GM04504 (cell line): ENCODE measurements around the gene FUT7.
"Not testable (repeated sequence)": the region's sequence is repeated elsewhere in the genome, so short reads cannot be mapped to it uniquely, and the experiment has no call there.

ENCODE experiments used
- DNase-seq: peaks from one replicate; pipeline ENCODE4 v3.0.0-alpha.2; 2012; ENCODE audit warnings: low read depth

The FUT7 gene

GRCh38 chr9:137017791-137018497 lies 13.9 kb downstream of the FUT7 start:
- no peak for DNase-seq

DNA sequence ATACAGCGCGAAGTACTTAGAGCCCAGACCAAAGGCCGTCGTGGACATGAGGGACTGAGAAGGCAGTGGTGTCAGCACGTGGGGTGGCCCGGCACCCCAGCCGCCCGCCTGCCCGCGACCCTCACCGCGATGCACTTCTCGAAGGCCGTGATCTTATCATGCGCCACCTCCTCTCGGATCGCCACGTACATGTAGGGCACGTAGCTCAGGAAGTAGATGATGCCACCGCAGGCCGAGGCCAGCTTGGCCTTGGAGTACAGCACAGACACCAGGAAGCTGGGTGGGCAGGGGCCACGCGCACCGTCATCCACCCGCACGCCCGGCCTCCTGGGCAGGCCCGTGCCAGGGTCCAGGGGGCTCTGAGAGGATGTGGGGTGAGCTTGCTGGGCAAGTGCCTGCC lies 14.8 kb downstream of the FUT7 start:
- no peak for DNase-seq

GRCh38 chr9:137016436-137016835 lies 15.5 kb downstream of the FUT7 start:
- DNase-seq, result no peak

DNA sequence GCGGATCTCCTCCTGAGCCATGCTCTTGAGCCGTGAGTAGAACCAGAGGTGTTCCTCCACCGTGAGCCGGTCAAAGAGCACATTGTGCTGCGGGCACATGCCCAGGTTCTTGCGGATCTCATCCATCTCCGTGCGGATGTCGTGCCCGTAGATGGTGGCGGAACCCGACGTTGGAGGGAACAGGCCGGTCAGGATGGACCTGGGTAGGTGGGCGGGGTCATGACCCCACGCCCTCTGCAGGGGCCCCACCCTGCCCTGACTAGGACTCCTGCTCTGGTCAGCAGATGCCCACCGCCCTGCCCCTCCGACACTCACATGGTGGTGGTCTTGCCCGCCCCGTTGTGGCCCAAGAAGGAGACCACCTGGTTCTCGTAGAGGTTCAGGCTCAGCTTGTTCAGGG lies 15.9 kb downstream of the FUT7 start:
- DNase-seq, result no peak

DNA sequence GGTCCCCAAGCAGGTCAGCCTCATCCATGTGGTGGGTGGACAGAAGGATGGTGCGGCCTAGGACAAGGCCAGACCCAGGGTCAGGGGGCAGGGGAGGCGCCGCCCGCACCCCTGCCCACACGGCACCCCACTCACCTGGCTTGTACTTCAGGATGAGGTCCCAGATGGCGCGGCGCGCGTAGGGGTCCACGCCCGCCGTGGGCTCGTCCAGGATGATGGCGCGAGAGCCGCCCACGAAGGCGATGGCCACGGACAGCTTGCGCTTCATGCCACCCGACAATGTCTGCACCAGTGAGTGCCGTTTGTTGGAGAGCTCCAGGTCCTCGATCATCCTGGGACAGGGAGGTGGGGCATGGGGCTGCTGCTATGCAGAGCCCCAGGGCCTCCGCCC lies 16.4 kb downstream of the FUT7 start:
- no peak for DNase-seq

DNA sequence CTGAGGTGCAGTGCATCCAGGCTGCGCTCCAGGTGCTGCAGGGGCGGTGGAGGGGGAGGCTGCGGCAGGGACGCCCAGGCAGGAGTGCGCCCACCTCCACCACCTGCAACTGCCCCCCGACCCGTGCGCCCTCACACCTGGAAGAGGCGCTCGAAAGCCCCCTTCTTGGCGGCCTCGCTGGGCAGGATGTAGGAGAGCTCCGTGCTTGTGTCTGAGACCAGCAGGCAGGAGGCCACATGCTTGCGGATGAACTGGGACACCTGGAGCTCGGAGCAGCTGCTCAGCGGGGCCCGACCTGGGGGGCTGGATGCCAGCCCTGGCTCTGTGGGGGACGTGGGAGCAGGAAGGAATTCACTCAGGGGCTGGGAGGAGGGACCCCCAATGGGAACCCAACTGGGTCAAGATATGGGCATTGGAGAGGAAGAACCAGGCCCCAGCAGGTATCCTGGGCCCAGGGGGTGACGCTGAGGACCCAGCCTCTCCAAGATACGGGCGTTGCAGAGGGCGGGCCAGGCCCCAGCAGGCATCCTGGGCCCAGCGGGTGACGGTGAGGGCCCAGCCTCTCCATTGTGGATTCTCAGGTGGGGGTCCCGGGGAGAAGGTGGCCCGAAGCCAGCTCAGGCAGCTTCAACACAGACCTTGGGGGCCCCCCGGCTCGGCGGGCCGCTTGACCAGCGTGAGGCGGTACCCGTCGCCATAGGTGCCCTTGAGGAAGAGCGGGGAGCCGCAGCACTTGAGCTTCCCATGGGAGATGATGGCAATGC lies 16.9 kb downstream of the FUT7 start:
- no peak for DNase-seq

GRCh38 chr9:137014166-137014565 lies 17.7 kb downstream of the FUT7 start:
- no peak for DNase-seq

DNA sequence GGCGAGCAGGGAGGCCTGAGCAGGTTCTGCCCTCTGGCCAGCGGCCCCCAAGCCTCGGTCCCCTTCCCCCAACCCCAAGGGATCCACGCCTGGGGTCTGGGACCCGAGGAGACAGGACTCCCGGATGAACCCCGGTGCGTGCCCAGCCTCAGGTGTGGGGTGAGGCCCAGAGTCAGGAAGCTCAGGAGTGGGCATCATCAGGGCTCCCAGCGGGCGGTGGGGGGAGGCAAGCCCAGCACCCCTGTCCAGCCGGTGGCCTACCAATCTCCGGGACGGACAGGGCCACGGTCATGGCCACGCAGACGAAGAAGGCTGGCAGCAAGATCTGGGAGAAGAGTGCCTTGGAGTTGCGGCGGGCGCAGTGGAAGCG lies 18.3 kb downstream of the FUT7 start:
- no peak for DNase-seq

DNA sequence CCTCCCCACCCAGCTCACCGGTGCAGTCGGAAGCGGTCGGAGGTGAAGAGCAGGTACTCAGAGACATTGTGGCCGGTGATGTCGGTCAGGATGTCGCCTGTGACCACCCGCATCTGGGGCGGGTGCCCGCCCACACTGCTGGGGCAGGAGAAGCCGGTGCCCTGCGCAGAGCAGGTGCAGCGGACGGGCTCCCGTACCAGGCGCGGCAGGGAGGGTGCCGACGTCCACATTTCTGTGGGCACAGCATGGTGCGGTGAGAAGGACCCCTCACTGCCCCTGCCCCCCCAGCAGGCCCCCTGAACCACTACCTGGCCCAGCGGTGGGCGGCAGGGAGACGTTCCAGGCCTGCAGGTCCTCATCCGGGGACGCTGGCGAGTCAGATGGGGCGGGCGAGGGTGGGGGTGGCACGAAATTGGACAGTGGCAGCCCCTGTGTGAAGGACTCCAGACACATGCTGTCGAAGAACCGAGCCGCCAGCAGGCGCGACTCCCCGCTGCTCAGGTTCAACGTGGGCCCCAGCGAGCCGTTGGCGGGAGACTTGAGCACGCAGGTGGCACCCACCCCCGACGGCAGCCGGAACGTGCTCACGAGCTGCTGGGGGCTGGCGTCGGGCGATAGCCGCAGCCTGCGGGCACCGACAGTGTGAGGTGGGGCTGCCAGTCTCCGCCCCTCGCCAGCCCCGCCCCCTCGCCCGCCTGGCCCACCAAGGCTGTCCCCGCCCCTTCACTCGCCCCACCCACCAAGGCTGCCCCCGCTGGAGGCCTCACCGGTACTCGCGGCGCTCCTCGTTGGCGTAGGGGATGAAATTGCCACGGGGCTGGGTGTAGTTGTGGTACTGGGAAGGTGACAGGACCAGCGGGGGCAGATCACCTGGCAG lies 19.0 kb downstream of the FUT7 start:
- no peak for DNase-seq

DNA sequence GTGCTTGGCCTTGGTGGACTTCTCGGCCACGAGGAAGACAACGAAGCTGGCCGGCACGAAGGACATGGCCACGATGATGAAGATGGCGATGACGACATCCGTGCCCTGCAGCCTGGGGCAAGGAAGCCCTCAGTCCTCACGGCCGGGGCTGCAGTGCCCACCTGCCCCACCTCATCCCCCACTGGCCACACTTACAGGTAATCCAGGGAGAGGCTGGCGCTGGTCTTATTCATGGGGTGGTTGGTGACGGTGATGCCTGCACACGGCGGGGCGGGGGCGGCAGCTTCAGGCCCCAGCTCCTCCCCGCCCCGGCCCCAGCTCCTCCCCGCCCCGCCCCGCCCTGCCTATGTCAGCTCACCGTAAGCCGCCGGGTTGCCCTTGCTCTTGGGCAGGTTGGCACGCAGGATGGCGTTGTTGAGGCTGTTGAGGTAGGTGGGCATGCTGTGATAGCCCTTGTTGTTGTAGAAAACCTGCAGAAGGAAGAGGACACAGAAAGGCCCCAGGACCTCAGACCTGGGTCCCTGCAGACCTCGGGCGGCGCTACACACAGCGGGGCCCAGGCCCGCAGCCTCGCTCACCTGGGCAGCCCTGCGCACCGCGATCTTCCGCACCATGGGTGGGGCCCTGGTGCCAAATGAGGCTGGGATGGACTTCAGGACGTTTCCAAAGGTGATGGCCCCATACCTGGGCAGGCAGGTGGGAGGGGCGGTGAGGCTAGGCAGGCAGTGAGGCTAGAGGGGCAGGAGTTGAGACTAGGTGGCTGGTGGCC lies 19.8 kb downstream of the FUT7 start:
- DNase-seq, result no peak

- no peak for DNase-seq
These were observed 20.7 kb downstream of the FUT7 start for GRCh38 chr9:137011156-137011555.

DNA sequence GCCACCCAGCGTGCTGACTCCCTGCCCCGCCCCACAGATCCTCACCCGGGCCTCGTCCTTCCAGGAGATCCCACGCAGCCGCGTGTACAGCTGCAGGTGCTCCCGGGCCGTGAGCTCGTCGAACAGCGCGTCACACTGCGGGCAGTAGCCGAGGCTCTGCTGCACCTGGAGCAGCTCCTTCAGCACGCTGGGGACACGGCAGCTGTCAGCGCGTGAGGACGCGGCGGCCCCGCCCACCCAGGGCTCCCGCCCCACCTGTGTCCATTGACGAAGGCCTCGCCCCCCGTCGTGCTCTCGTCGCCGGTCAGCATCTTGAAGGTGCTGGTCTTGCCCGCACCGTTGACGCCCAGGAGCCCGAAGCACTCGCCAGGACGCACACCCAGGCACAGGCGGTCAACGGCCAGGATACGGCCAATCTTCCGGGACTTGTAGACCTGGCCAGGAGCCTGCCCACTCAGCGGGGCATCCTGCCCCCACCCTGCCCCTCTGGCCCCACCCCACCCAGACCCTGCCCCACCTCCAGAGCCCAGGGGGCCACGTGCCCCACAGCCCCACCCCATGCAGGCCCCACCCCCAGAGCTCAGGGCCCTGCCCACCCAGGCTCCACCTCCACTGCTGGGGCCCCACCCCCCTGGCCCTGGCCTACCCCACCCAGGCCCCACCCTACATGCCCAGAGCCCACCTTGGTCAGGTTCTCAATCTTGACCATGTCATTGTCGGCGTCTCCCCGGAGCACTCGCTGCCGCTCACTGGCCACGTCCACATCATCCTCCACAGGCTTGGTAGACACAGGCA lies 21.8 kb downstream of the FUT7 start:
- DNase-seq, result no peak

GRCh38 chr9:137009217-137009616 lies 22.7 kb downstream of the FUT7 start:
- no peak for DNase-seq

DNA sequence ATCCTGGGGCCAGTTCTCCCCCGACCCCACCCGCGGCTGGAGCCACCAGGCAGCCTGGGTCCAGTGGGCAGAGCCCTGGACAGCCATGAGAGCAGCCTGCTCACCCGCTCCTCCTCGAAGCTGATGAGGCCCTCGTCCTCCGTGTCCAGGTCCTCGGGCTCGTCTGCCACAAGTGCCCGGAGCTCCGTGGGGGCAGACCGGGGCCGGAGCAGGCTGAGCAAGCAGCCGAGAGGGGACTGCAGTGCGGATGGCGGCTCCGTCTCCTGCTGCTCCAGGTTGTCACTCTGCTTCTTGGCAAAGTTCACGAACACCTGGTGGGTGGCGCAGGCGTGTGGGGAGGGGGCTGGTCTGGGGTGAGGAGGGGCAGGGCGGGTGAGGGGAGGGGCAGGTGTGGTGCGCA lies 23.6 kb downstream of the FUT7 start:
- no peak for DNase-seq

- no peak for DNase-seq
These were observed 24.0 kb downstream of the FUT7 start for GRCh38 chr9:137007816-137008270.

GRCh38 chr9:137007108-137007815 lies 24.6 kb downstream of the FUT7 start:
- DNase-seq, result no peak

DNA sequence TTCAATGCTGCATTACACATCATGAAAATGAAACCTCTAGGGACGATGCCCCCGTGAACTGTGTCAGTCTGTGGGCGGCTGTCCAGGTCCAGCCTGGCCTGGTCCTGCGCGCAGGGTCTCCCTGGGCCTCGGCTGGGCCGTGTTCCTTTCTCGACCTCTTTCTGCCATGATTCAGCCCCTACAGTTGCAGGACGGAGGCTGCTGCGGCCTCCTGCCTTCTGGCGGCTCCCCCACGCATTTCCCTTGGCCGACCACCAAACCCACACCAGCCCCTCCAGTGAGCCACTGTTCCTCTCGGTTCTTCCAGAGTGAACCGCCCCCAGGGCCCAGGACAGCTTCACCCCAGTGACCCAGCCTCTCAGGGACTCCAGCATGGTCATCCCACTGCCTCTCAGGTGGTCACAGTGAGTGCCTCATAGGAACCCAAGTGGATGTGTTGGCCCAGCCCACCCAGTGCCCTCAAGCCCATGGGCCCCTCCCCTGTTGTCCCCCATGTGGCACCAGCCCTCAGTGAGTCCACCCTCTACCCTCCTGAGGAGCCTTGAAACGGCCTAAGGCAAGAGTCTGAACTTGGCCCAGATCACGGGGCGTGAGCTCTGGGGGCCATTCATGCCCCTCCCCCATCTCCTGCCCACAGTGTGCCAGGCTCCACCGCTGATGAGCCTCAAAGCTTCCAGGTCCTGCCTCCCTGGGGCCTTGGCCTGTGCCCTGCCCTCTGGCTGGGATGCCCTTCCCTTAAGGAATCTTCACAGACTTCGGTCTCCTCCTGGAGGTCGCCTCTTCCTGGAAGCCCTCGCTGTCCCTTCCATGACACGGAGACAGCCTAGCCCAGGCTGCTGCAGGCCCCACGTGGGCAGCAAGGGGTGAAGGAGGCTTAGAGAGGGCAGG lies 25.5 kb downstream of the FUT7 start:
- no peak for DNase-seq

DNA sequence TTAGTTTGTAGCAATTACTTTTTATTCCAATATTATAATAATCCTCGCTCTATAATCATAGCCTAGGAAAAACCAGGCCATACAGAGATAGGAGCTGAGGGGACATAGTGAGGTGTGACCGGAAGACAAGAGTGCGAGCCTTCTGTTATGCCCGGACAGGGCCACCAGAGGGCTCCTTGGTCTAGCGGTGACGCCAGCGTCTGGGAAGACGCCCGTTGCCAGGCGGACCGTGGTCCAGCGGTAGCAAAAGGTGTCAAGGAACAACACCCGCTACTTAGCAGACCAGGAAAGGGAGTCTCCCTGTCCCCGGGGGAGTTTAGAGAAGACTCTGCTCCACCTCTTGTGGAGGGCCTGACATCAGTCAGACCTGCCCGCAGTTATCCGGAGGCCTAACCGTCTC lies 27.6 kb downstream of the FUT7 start:
- DNase-seq, result not testable (repeated sequence)

GRCh38 chr9:137002646-137003041 lies 29.2 kb downstream of the FUT7 start:
- DNase-seq, result no peak
